ENCODE data around the gene ZBTB38. TPM values are rescaled to one million over a fixed set of nuclear protein-coding genes. Genes with fewer than 3 reads are reported as not detected.

Gene ZBTB38
- total RNA-seq, 2 experiments from 2014 or later: 8.4 to 12.4 TPM

DNA sequence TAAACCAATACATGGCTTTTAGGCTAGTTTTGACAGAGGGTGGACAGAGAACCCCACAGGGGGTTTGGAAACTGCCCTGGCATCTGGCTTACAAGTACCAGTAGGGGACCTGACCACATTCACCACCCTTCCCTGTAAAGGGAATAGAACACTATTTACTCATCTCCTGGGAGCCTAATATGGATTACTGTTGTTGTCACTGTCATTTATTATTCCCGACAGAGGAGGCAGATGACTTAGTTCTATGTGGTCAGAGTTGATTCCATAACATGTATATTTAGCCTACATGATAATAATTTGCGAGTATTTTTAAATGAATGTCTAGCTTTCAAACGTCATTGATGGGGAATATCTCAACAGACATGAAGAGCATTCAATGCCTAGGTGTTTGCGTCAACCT is 15.9 kb downstream of the ZBTB38 start:
- ChIA-PET CTCF (ENCODE audit: unreplicated experiment) (interaction anchor here (1.3 to 1.9 kb wide), 2 partner anchors 12 to 58 kb away, joined by 4 to 9 read pairs; no protein-coding TSS in a partner anchor), POLR2A (interaction anchor here (0.6 to 3.5 kb wide), 15 partner anchors 8 to 1196 kb away, joined by 3 to 25 read pairs (median 4); partner anchors contain the start of gene ZBTB38)
- Histone ChIP-seq H3K4me2 (ENCODE audit: low read length) (peak overlapping the region; percentile 78), H3K36me3 (ENCODE audit: insufficient read depth, low read length) (no peaks in the 10 kb centered on the region), H3K9me2 (ENCODE audit: insufficient read depth, low read length) (no peaks in the 10 kb centered on the region), H3K4me1 (ENCODE audit: insufficient read depth, low read length, poor library complexity, severe bottlenecking) (peaks cover 57% of the 10 kb centered on the region), H3K27ac (ENCODE audit: low read depth, low read length, poor library complexity, severe bottlenecking) (peak overlapping the region; percentile 84), H2AFZ (ENCODE audit: low read length) (peak overlapping the region; percentile 98), H3K9me3 (ENCODE audit: low read length) (no peaks in the 10 kb centered on the region), H3K79me2 (ENCODE audit: insufficient read depth, low read depth, low read length) (peaks cover 14% of the 10 kb centered on the region; the same call in 1 of the 2 replicates), H3K4me3 (ENCODE audit: low read depth, low read length, poor library complexity, severe bottlenecking) (peak overlapping the region; percentile 71), H4K20me1 (ENCODE audit: insufficient read depth, low read length) (no peaks in the 10 kb centered on the region)
- no peak for TF ChIP-seq EZH2phosphoT487 (IDR thresholded peaks at IDR 0.05; ENCODE audit: borderline replicate concordance, low read depth, low read length)
- TF ChIP-seq, protein P1, sequence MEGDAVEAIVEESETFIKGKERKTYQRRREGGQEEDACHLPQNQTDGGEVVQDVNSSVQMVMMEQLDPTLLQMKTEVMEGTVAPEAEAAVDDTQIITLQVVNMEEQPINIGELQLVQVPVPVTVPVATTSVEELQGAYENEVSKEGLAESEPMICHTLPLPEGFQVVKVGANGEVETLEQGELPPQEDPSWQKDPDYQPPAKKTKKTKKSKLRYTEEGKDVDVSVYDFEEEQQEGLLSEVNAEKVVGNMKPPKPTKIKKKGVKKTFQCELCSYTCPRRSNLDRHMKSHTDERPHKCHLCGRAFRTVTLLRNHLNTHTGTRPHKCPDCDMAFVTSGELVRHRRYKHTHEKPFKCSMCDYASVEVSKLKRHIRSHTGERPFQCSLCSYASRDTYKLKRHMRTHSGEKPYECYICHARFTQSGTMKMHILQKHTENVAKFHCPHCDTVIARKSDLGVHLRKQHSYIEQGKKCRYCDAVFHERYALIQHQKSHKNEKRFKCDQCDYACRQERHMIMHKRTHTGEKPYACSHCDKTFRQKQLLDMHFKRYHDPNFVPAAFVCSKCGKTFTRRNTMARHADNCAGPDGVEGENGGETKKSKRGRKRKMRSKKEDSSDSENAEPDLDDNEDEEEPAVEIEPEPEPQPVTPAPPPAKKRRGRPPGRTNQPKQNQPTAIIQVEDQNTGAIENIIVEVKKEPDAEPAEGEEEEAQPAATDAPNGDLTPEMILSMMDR (conservative IDR thresholded peaks at IDR 0.05; ENCODE audit: low read length): peak; percentile 34; the same call in 1 of the 2 replicates
- no TSS peak for BruUV-seq (replicated peaks)
- intact Hi-C loops (cut with micrococcal nuclease; ENCODE audit: unreplicated experiment): loop anchor here (10.0 kb wide), 1 partner anchor 439 kb away; the partner anchor contains the start of gene SLC25A36
- no peak for DNase-seq (ENCODE audit: low spot score)

DNA sequence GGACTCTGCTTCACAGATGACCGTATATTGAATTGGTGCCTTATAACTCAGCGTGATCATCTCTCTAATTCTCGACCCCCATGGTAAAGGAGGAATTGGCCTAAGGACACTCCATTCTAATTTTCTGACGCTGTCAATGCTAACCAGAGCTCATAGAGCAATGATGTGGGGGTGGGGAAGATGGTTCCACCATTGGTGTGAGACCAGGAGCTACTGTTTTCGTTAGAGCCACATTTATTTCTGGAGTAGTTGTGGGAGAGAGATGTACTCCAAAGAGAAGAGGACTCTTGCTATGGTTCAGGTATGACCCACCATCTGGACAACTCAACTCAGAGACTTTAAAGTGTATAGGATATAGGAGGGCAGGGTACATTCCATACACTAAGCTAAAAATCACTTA is 16.3 kb downstream of the ZBTB38 start:
- no TSS peak for BruUV-seq (replicated peaks)
- Histone ChIP-seq H3K4me2 (ENCODE audit: low read length) (peak overlapping the region; percentile 78), H2AFZ (ENCODE audit: low read length) (peak overlapping the region; percentile 98)

More for the DNA sequence above, 16.3 kb downstream of the ZBTB38 start:
- no peak for TF ChIP-seq EZH2phosphoT487 (IDR thresholded peaks at IDR 0.05; ENCODE audit: borderline replicate concordance, low read depth, low read length)
- TF ChIP-seq, protein P1 (conservative IDR thresholded peaks at IDR 0.05; ENCODE audit: low read length): no peak
- no peaks in the 10 kb centered on the region for H3K36me3 ChIP-seq (ENCODE audit: insufficient read depth, low read length)
- peaks cover 57% of the 10 kb centered on the region for H3K4me1 ChIP-seq (ENCODE audit: insufficient read depth, low read length, poor library complexity, severe bottlenecking)
- H3K4me3 ChIP-seq (ENCODE audit: low read depth, low read length, poor library complexity, severe bottlenecking): peak overlapping the region; percentile 71
- no peaks in the 10 kb centered on the region for H3K9me2 ChIP-seq (ENCODE audit: insufficient read depth, low read length)
- peaks cover 14% of the 10 kb centered on the region; the same call in 1 of the 2 replicates for H3K79me2 ChIP-seq (ENCODE audit: insufficient read depth, low read depth, low read length)
- H3K27ac ChIP-seq (ENCODE audit: low read depth, low read length, poor library complexity, severe bottlenecking): peak overlapping the region; percentile 84
- intact Hi-C loops (cut with micrococcal nuclease; ENCODE audit: unreplicated experiment): loop anchor here (10.0 kb wide), 1 partner anchor 440 kb away; the partner anchor contains the start of gene SLC25A36
- H3K9me3 ChIP-seq (ENCODE audit: low read length): no peaks in the 10 kb centered on the region
- CTCF ChIA-PET (ENCODE audit: unreplicated experiment): interaction anchor here (1.0 to 1.9 kb wide), 3 partner anchors 12 to 57 kb away, joined by 4 to 9 read pairs (median 4); no protein-coding TSS in a partner anchor
- POLR2A ChIA-PET: interaction anchor here (0.6 to 3.5 kb wide), 14 partner anchors 9 to 1195 kb away, joined by 3 to 25 read pairs (median 4); partner anchors contain the start of gene ZBTB38
- H4K20me1 ChIP-seq (ENCODE audit: insufficient read depth, low read length): no peaks in the 10 kb centered on the region
- no peak for DNase-seq (ENCODE audit: low spot score)

Measured in OCI-LY7 (cell line).